Mesothelial cell of epicardium (in vitro differentiated cells): ENCODE measurements around the gene AQP2. TPM values are rescaled to one million over a fixed set of nuclear protein-coding genes. Genes with fewer than 3 reads are reported as not detected.

Experiments
- DNase-seq, 2 experiments: peaks; one replicate each; pipeline ENCODE4 v3.0.0; 2021; ENCODE audit warnings: low spot score in 2 of 2; ENCODE audit not compliant: unreplicated experiment in 2 of 2
- H3K27ac Mint-ChIP-seq: 2 replicates; pipeline ENCODE4 v1.8.0; 2021; ENCODE audit warnings: mixed read lengths
- H3K27me3 Mint-ChIP-seq: 2 replicates; pipeline ENCODE4 v1.8.0; 2021; ENCODE audit warnings: low read depth, mixed read lengths
- H3K36me3 Mint-ChIP-seq: 2 replicates; pipeline ENCODE4 v1.8.0; 2021; ENCODE audit warnings: mixed read lengths
- H3K4me1 Mint-ChIP-seq: 2 replicates; pipeline ENCODE4 v1.8.0; 2021; ENCODE audit warnings: mixed read lengths
- H3K4me3 Mint-ChIP-seq: 2 replicates; pipeline ENCODE4 v1.8.0; 2021; ENCODE audit warnings: mild to moderate bottlenecking, moderate library complexity, mixed read lengths
- H3K9me3 Mint-ChIP-seq: 2 replicates; pipeline ENCODE4 v1.8.0; 2021; ENCODE audit warnings: mixed read lengths
- CTCF ChIP-seq: fragments of 200-600 bp; sonication (generic); IDR thresholded peaks from one replicate; pipeline ENCODE4 v1.5.0; 2021; ENCODE audit warnings: antibody characterized with exemption; ENCODE audit not compliant: unreplicated experiment
- total RNA-seq: library from RNA; stranded (reverse); gene quantifications from 3 replicates; pipeline ENCODE4 v1.2.1, GENCODE V29; 2021

The AQP2 gene
- total RNA-seq, 1 donor from 2014 or later = not detected

- H3K9me3 Mint-ChIP-seq = peaks cover 8% of the 10 kb centered on the region
- H3K4me3 Mint-ChIP-seq = no peak overlapping the region
- no peak overlapping the region for H3K27ac Mint-ChIP-seq
- peaks cover 3% of the 10 kb centered on the region for H3K4me1 Mint-ChIP-seq
- TF ChIP-seq CTCF = no peak
- no peaks in the 10 kb centered on the region for H3K27me3 Mint-ChIP-seq
- no peak for DNase-seq
- H3K36me3 Mint-ChIP-seq = no peaks in the 10 kb centered on the region
Measured at GRCh38 chr12:49937639-49938300, 12.8 kb upstream of the AQP2 start.

- H3K27ac Mint-ChIP-seq = no peak overlapping the region
- TF ChIP-seq CTCF = no peak
- peaks cover 4% of the 10 kb centered on the region for H3K27me3 Mint-ChIP-seq
- H3K9me3 Mint-ChIP-seq = peaks cover 8% of the 10 kb centered on the region
- H3K4me1 Mint-ChIP-seq = no peaks in the 10 kb centered on the region
- DNase-seq = no peak
- H3K36me3 Mint-ChIP-seq = no peaks in the 10 kb centered on the region
- H3K4me3 Mint-ChIP-seq = no peak overlapping the region
Measured at GRCh38 chr12:49939307-49939706, 11.2 kb upstream of the AQP2 start.

- Mint-ChIP-seq H3K4me3 (no peak overlapping the region), H3K9me3 (peaks cover 4% of the 10 kb centered on the region), H3K27me3 (peaks cover 8% of the 10 kb centered on the region), H3K36me3 (no peaks in the 10 kb centered on the region), H3K27ac (no peak overlapping the region), H3K4me1 (no peaks in the 10 kb centered on the region)
- TF ChIP-seq CTCF = no peak
- no peak for DNase-seq
Measured at GRCh38 chr12:49939707-49940106, 10.8 kb upstream of the AQP2 start.

GRCh38 chr12:49941556-49942511, 8.7 kb upstream of the AQP2 start:
- no peaks in the 10 kb centered on the region for H3K9me3 Mint-ChIP-seq
- no peak overlapping the region for H3K27ac Mint-ChIP-seq
- no peaks in the 10 kb centered on the region for H3K36me3 Mint-ChIP-seq
- peaks cover 19% of the 10 kb centered on the region for H3K27me3 Mint-ChIP-seq
- H3K4me1 Mint-ChIP-seq = peaks cover 14% of the 10 kb centered on the region
- no peak for TF ChIP-seq CTCF
- H3K4me3 Mint-ChIP-seq = no peak overlapping the region
- no peak for DNase-seq

- Mint-ChIP-seq H3K27ac (no peak overlapping the region), H3K36me3 (no peaks in the 10 kb centered on the region), H3K4me3 (no peak overlapping the region), H3K4me1 (peaks cover 14% of the 10 kb centered on the region), H3K27me3 (peaks cover 20% of the 10 kb centered on the region), H3K9me3 (no peaks in the 10 kb centered on the region)
- no peak for DNase-seq
- TF ChIP-seq CTCF = no peak
Measured at GRCh38 chr12:49942512-49942893, 8.0 kb upstream of the AQP2 start.
